Activated CD4-positive, alpha-beta T cell treated with anti-CD3 and anti-CD28 coated beads for 1 hour (primary cell): ENCODE data around the gene PLPPR4.

Source experiments
- DNase-seq: peaks from one replicate; pipeline ENCODE4 v3.0.0-alpha.2; 2020

Gene PLPPR4

DNA sequence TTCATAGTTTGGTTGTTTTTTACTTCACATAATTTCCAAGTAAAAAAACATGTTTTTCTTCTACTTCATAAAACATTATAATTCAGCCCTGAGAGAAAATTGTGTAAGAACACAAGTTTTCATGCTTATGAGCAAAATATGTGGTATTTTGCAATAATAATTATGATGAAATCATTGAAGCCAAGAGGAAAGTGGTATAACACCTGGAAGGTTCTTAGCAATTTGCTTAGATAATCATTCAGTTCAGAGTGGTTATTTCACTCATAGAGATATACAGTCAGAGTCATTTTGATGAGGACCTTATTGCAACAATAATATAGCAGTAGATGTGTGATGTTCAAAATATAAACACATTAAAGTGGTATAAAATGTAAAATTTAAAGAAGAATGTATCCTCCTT, 94.5 kb downstream of the PLPPR4 start:
- DNase-seq = no peak
